HG02588 (cell line): ENCODE measurements around the gene PSMD13.

ENCODE experiments used
- ATAC-seq: cut with Tn5 transposase; IDR thresholded peaks from one replicate; pipeline ENCODE4 v1.9.1; 2021; ENCODE audit warnings: mild to moderate bottlenecking, moderate library complexity; ENCODE audit not compliant: unreplicated experiment

PSMD13 gene

GRCh38 chr11:270451-271318 lies 33.9 kb downstream of the PSMD13 start:
- ATAC-seq = no peak

GRCh38 chr11:271319-271715 lies 34.5 kb downstream of the PSMD13 start:
- ATAC-seq = no peak

- ATAC-seq = no peak
Observed at GRCh38 chr11:272195-272930, 35.6 kb downstream of the PSMD13 start.

GRCh38 chr11:272931-273198 lies 36.1 kb downstream of the PSMD13 start:
- ATAC-seq = no peak

- ATAC-seq = no peak
Observed at GRCh38 chr11:276219-276618, 39.4 kb downstream of the PSMD13 start.

GRCh38 chr11:278001-278951 lies 41.5 kb downstream of the PSMD13 start, which contains the start of gene NLRP6:
NLRP6 (plus strand) TSS chr11:278407; CDS start chr11:278570, 163 bp downstream.
- no peak for ATAC-seq

GRCh38 chr11:279040-279965 lies 42.5 kb downstream of the PSMD13 start:
- no peak for ATAC-seq

- ATAC-seq = no peak
Observed at GRCh38 chr11:279966-280705, 43.4 kb downstream of the PSMD13 start.

GRCh38 chr11:280706-281485 lies 44.1 kb downstream of the PSMD13 start:
- ATAC-seq = no peak

- no peak for ATAC-seq
Observed at GRCh38 chr11:281486-282161, 44.8 kb downstream of the PSMD13 start.

- no peak for ATAC-seq
Observed at GRCh38 chr11:282171-282570, 45.4 kb downstream of the PSMD13 start.

GRCh38 chr11:282630-283360 lies 46.0 kb downstream of the PSMD13 start:
- ATAC-seq = no peak

GRCh38 chr11:283405-284104 lies 46.8 kb downstream of the PSMD13 start:
- ATAC-seq = no peak

GRCh38 chr11:284105-285020 lies 47.6 kb downstream of the PSMD13 start:
- ATAC-seq = no peak

GRCh38 chr11:285021-285893 lies 48.5 kb downstream of the PSMD13 start:
- no peak for ATAC-seq
